Dermis lymphatic vessel endothelial cell (primary cell): Measurements from ENCODE around the gene NPY4R. TPM values are rescaled to one million over a fixed set of nuclear protein-coding genes. Genes with fewer than 3 reads are reported as not detected.

Experiments
- total RNA-seq: library from RNA; depleted of rRNA; stranded (reverse); fragments of >200 nt; gene quantifications from 2 replicates; pipeline ENCODE4 v1.2.1, GENCODE V29; 2014

NPY4R gene
- not detected in 2 replicates for total RNA-seq

GRCh38 chr10:46465765-46466164, at the start of gene NPY4R:
Gene NPY4R, minus strand, starts transcription at chr10:46465958. Its CDS starts 3,323 bp downstream, at chr10:46462635.

Other genes with a start within 250 kb of the NPY4R start
- gene ANTXRL, start 179.0 kb downstream of the NPY4R start, total RNA-seq, result not detected in 2 replicates
- gene ANXA8L1, start 90.2 kb downstream of the NPY4R start, total RNA-seq, result not detected in 2 replicates
- not detected in 2 replicates for gene GPRIN2, start 90.7 kb upstream of the NPY4R start, total RNA-seq
- 0.54 and 2.2 TPM in 2 replicates for gene SYT15, start 113.2 kb upstream of the NPY4R start, total RNA-seq